Transverse colon (tissue), 4 donors: ENCODE results near the gene ELAVL3.

ENCODE experiments used
- EP300 ChIP-seq: sonication (generic); formaldehyde crosslinking; IDR thresholded peaks from one replicate; pipeline ENCODE4 v1.6.1; 2017; ENCODE audit warnings: antibody characterized with exemption, low read depth
- POLR2A ChIP-seq: fragments of 450-650 bp; IDR thresholded peaks from one replicate; pipeline ENCODE4 v1.6.1; 2016; ENCODE audit warnings: antibody characterized with exemption, mild to moderate bottlenecking, moderate library complexity
- POLR2AphosphoS5 ChIP-seq, 3 donors: sonication (generic); formaldehyde crosslinking; IDR thresholded peaks; one replicate each; pipeline ENCODE4 v1.6.1; 2016; ENCODE audit warnings: antibody characterized with exemption in 3 of 3
- TF ChIP-seq, protein P1 (sequence below), 5 experiments: fragments of 200-600 bp in 3 of 5; fragments of 450-650 bp in 2 of 5; sonication (generic) in 3 of 5; IDR thresholded peaks; 1 replicate in 2 of 5; 2 replicates in 3 of 5; pipeline ENCODE4 v1.5.1; 2016 to 2017; ENCODE audit warnings: antibody characterized with exemption in 5 of 5, inconsistent platforms in 3 of 5, mild to moderate bottlenecking in 2 of 5, moderate library complexity in 1 of 5

DNA sequence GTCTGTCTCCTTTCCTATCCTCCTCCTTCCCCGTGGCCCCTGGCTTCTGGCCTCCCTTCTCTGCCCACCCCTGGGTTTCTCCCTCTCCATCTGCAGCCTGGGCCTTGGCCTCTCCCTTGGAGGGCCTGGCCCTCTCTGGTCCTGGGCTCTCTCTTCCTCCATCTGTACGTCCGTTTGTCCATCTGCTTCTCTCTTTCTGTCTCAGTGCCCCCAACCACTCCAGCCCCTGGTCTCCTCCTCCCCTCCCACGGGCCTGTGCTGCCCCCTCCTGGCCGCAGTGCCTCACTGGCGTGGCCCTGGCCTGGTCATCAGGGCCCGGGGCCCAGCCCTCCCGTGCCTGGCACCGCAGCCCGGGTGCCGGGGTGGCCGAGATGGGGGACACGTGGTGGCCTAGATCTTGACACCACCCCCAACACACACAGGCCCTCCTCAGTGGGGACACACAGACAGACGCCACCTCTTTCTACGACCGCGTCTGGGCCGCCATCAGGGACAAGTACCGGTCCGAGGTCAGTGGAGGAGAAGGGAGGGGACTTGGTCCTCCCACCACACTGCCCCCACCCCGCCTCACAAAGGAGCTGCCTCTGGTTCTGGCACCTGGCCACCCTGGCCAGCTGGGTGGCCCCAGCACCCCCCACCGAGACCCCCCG, 34.1 kb downstream of the ELAVL3 start:
- TF ChIP-seq POLR2AphosphoS5 (IDR thresholded peaks at IDR 0.05) = no peak
- TF ChIP-seq, protein P1, sequence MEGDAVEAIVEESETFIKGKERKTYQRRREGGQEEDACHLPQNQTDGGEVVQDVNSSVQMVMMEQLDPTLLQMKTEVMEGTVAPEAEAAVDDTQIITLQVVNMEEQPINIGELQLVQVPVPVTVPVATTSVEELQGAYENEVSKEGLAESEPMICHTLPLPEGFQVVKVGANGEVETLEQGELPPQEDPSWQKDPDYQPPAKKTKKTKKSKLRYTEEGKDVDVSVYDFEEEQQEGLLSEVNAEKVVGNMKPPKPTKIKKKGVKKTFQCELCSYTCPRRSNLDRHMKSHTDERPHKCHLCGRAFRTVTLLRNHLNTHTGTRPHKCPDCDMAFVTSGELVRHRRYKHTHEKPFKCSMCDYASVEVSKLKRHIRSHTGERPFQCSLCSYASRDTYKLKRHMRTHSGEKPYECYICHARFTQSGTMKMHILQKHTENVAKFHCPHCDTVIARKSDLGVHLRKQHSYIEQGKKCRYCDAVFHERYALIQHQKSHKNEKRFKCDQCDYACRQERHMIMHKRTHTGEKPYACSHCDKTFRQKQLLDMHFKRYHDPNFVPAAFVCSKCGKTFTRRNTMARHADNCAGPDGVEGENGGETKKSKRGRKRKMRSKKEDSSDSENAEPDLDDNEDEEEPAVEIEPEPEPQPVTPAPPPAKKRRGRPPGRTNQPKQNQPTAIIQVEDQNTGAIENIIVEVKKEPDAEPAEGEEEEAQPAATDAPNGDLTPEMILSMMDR (IDR thresholded peaks at IDR 0.05) = peak; percentile 70 to 88 (median 76)
- TF ChIP-seq EP300 = no peak
- no peak for TF ChIP-seq POLR2A
